Superior temporal gyrus (tissue), 1 donor: Measurements from ENCODE around the gene EGR2.
A peak's percentile ranks its signal among the peaks of the same experiment; 100 is the strongest.

Experiments used
- DNase-seq: peaks from one replicate; pipeline ENCODE4 v3.0.0-alpha.2; 2016; ENCODE audit errors: extremely low spot score

EGR2 gene

GRCh38 chr10:62816331-62817120, at the start of gene EGR2:
Gene EGR2, minus strand, starts transcription at chr10:62816366. Its CDS starts 337 bp downstream, at chr10:62816029.
- DNase-seq, result peak; percentile 95

- DNase-seq, result no peak
Measured at GRCh38 chr10:62862447-62862846, 46.3 kb upstream of the EGR2 start.

- DNase-seq, result no peak
Measured at GRCh38 chr10:62861507-62861906, 45.3 kb upstream of the EGR2 start.

GRCh38 chr10:62860946-62861345, 44.8 kb upstream of the EGR2 start:
- no peak for DNase-seq

GRCh38 chr10:62858364-62858763, 42.2 kb upstream of the EGR2 start:
- DNase-seq, result no peak

GRCh38 chr10:62856021-62856420, 39.9 kb upstream of the EGR2 start:
- no peak for DNase-seq

GRCh38 chr10:62853710-62854109, 37.5 kb upstream of the EGR2 start:
- DNase-seq, result no peak

GRCh38 chr10:62852961-62853702, 37.0 kb upstream of the EGR2 start:
- no peak for DNase-seq

GRCh38 chr10:62851442-62851841, 35.3 kb upstream of the EGR2 start:
- DNase-seq, result no peak

- DNase-seq, result no peak
Measured at GRCh38 chr10:62850646-62851045, 34.5 kb upstream of the EGR2 start.

GRCh38 chr10:62847433-62847832, 31.3 kb upstream of the EGR2 start:
- DNase-seq, result no peak

- DNase-seq, result no peak
Measured at GRCh38 chr10:62844280-62845011, 28.3 kb upstream of the EGR2 start.

GRCh38 chr10:62843600-62843999, 27.4 kb upstream of the EGR2 start:
- no peak for DNase-seq

- DNase-seq, result no peak
Measured at GRCh38 chr10:62842983-62843382, 26.8 kb upstream of the EGR2 start.

GRCh38 chr10:62839590-62839989, 23.4 kb upstream of the EGR2 start:
- no peak for DNase-seq

GRCh38 chr10:62831346-62831745, 15.2 kb upstream of the EGR2 start:
- no peak for DNase-seq

- DNase-seq, result no peak
Measured at GRCh38 chr10:62830679-62831078, 14.5 kb upstream of the EGR2 start.

- no peak for DNase-seq
Measured at GRCh38 chr10:62829622-62830021, 13.5 kb upstream of the EGR2 start.

GRCh38 chr10:62826273-62826672, 10.1 kb upstream of the EGR2 start:
- no peak for DNase-seq

- no peak for DNase-seq
Measured at GRCh38 chr10:62820586-62820985, 4.4 kb upstream of the EGR2 start.

- DNase-seq, result no peak
Measured at GRCh38 chr10:62819141-62819920, 3.2 kb upstream of the EGR2 start.
